ENCODE measurements around the gene ZNF275.

The ZNF275 gene

GRCh38 chrX:153386097-153386496 is 52.1 kb downstream of the ZNF275 start:
- no peak for TF ChIP-seq GATA2 (IDR thresholded peaks at IDR 0.05; ENCODE audit: low read depth, low read length)
- no peak for TF ChIP-seq GATA3 (IDR thresholded peaks at IDR 0.05; ENCODE audit: low read depth, low read length)

GRCh38 chrX:153387345-153387744 is 53.4 kb downstream of the ZNF275 start:
- TF ChIP-seq GATA2 (IDR thresholded peaks at IDR 0.05; ENCODE audit: low read depth, low read length) (no peak), GATA3 (IDR thresholded peaks at IDR 0.05; ENCODE audit: low read depth, low read length) (no peak)

- no peak for TF ChIP-seq GATA2 (IDR thresholded peaks at IDR 0.05; ENCODE audit: low read depth, low read length)
- no peak for TF ChIP-seq GATA3 (IDR thresholded peaks at IDR 0.05; ENCODE audit: low read depth, low read length)
Observed at GRCh38 chrX:153387987-153388721, 54.2 kb downstream of the ZNF275 start.

DNA sequence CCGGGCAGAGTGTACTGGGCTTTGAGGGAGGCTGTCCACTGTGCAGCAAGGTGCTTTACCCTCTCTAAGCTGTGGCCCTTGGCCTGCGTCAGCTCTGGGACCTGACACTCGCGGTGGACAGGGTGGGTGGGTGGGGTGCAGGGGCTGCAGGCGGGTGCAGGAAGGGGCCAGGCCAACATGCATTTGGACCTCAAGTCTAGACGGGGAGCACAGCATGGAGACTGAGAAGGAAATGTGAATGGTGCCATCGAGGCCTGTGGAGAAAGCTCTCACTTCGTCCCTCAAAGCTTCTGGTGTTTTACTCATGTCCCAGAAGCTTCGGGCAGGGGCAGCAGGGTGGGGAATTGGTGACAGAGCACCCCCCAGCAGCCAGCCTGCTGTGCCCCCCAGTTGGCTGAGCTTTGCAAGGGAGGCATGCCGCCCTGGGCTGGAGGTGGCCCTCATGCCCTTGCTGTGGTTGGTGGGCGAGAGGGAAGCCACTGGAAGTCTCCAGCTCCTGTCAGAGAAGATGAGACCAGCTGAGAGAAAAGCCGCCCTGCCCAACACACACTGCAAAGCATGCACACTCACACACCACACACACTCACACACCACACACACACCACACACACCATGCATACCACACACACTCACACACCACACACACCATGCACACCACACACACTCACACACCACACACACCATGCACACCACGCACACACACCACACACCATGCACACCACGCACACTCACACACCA is 54.9 kb downstream of the ZNF275 start:
- TF ChIP-seq GATA2 (IDR thresholded peaks at IDR 0.05; ENCODE audit: low read depth, low read length) (no peak), GATA3 (IDR thresholded peaks at IDR 0.05; ENCODE audit: low read depth, low read length) (no peak)

DNA sequence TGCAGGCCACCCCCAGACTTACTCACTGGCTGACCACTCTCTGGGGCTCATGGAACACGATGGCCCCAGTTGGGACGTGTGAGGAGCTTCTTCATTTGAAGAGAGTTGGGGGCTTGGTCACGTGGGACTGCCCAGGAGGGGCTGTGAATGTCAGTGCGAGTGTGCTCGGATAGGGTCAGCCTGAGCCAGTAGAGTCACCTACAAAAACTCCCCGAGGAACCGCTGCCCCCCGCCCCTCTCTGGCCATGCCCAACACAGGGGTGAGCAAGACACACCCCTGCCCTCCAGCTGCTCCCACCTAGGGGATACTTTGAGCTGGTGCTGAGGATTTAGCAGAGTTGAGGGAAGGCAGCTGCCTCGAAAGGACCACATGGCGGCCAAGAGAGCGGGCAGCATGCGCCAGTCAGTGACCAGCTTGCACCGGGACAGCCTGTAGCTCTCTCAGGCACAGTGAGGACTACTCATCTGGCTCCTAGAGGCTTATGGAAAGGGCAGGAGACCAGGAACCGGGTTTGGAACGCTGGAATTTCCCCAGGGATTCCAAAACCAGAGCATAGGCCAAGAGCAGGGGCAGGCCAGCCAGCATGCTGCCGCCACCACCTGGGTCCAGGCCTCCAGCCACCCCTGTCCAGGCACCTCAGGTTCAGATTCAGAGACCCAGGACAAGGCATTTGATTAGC is 58.8 kb downstream of the ZNF275 start:
- TF ChIP-seq GATA3 (IDR thresholded peaks at IDR 0.05; ENCODE audit: low read depth, low read length) (no peak), GATA2 (IDR thresholded peaks at IDR 0.05; ENCODE audit: low read depth, low read length) (no peak)

GRCh38 chrX:153394612-153395011 is 60.7 kb downstream of the ZNF275 start:
- no peak for TF ChIP-seq GATA3 (IDR thresholded peaks at IDR 0.05; ENCODE audit: low read depth, low read length)
- no peak for TF ChIP-seq GATA2 (IDR thresholded peaks at IDR 0.05; ENCODE audit: low read depth, low read length)

- TF ChIP-seq GATA2 (IDR thresholded peaks at IDR 0.05; ENCODE audit: low read depth, low read length) (no peak), GATA3 (IDR thresholded peaks at IDR 0.05; ENCODE audit: low read depth, low read length) (no peak)
Observed at GRCh38 chrX:153395613-153396319, 61.8 kb downstream of the ZNF275 start.

- TF ChIP-seq GATA2 (IDR thresholded peaks at IDR 0.05; ENCODE audit: low read depth, low read length) (no peak), GATA3 (IDR thresholded peaks at IDR 0.05; ENCODE audit: low read depth, low read length) (no peak)
Observed at GRCh38 chrX:153396320-153397195, 62.6 kb downstream of the ZNF275 start.

GRCh38 chrX:153397256-153397960 is 63.5 kb downstream of the ZNF275 start:
- TF ChIP-seq GATA3 (IDR thresholded peaks at IDR 0.05; ENCODE audit: low read depth, low read length): no peak
- TF ChIP-seq GATA2 (IDR thresholded peaks at IDR 0.05; ENCODE audit: low read depth, low read length): no peak

- no peak for TF ChIP-seq GATA3 (IDR thresholded peaks at IDR 0.05; ENCODE audit: low read depth, low read length)
- no peak for TF ChIP-seq GATA2 (IDR thresholded peaks at IDR 0.05; ENCODE audit: low read depth, low read length)
Observed at GRCh38 chrX:153398275-153398960, 64.5 kb downstream of the ZNF275 start.

DNA sequence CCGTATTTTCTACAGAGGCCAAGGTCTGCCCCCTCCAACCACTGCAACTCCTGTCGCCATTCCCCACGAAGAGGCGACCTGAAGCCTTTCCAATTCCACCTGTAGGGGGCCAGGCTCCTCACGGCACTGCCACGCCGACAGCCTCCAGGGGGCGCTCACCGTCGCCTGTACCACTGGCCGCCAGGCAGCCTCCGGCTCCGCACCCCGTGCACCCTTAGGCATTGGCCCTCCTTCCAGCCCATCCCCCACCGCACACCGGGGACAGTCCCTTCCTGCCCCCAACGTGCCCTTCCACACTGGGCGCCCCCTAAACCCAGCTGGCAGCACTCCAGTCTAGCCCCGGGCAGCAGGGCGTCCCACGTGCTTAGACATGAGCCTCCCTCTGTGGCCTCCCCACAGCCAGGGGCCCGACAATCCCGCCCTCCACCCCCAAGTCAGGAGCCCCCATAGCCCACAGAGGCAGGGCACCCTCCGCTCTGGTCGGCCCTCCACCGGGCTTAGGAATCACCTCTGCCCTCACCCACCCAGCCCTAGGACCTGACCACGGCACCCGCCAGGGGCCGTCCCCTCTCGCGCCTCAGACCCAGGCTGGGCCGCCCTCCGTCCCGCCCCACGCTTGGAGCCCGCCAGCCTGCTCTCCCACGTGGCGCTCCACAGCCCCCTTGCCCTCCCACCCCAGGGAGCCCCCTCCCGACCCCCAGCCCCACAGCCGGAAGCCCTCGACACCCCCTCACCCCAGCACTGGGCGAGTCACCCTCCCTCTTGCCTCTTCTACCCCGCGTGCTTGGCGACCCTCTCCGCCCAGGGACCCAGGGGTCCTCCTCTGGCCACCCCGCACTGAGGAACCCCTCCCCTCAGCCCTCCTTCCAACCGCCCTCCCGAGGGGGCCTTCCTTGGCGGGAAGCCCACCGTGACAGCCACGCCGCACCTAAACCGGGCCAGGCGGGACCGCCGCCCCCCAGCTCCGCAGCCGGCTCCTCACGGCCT is 66.5 kb downstream of the ZNF275 start:
- TF ChIP-seq GATA2 (IDR thresholded peaks at IDR 0.05; ENCODE audit: low read depth, low read length) (no peak), GATA3 (IDR thresholded peaks at IDR 0.05; ENCODE audit: low read depth, low read length) (no peak)

All from SH-SY5Y (cell line).